DOHH2 (cell line): ENCODE data around the gene VASH1.

ENCODE experiments used
- H3F3A ChIP-seq: fragments of 200-600 bp; sonication (generic), shearing (Covaris generic); 2 replicates; pipeline ENCODE4 v1.6.0; 2016; ENCODE audit warnings: antibody characterized with exemption, mild to moderate bottlenecking; ENCODE audit not compliant: control insufficient read depth, insufficient read depth
- H3K27ac ChIP-seq: fragments of 200-600 bp; sonication (generic); 2 replicates; pipeline ENCODE4 v1.5.1; 2014; ENCODE audit warnings: low read depth, mild to moderate bottlenecking, low read length, moderate library complexity
- H3K27me3 ChIP-seq: fragments of 200-600 bp; sonication (generic); 2 replicates; pipeline ENCODE4 v1.6.1; 2014; ENCODE audit warnings: mild to moderate bottlenecking, low read length, mixed read lengths; ENCODE audit not compliant: control insufficient read depth
- H3K36me3 ChIP-seq: fragments of 200-600 bp; sonication (generic); 2 replicates; pipeline ENCODE4 v1.6.1; 2014; ENCODE audit warnings: mild to moderate bottlenecking, low read length, moderate library complexity, mixed read lengths; ENCODE audit not compliant: control insufficient read depth
- H3K4me1 ChIP-seq: fragments of 200-600 bp; sonication (generic); 2 replicates; pipeline ENCODE4 v1.6.1; 2014; ENCODE audit warnings: mild to moderate bottlenecking, low read length, mixed read lengths; ENCODE audit not compliant: control insufficient read depth
- H3K4me2 ChIP-seq: fragments of 200-600 bp; sonication (generic); 2 replicates; pipeline ENCODE4 v1.6.0; 2014; ENCODE audit warnings: mild to moderate bottlenecking, low read length, moderate library complexity
- H3K4me3 ChIP-seq: fragments of 200-600 bp; sonication (generic); 2 replicates; pipeline ENCODE4 v1.5.1; 2014; ENCODE audit warnings: mild to moderate bottlenecking, low read length, mixed read lengths
- H3K79me2 ChIP-seq: fragments of 200-600 bp; sonication (generic); 2 replicates; pipeline ENCODE4 v1.6.1; 2014; ENCODE audit warnings: mild to moderate bottlenecking, low read length, mixed read lengths; ENCODE audit not compliant: control insufficient read depth
- H3K9me2 ChIP-seq: fragments of 200-600 bp; sonication (generic); replicated peaks from 2 replicates; pipeline ENCODE4 v1.6.1; 2014; ENCODE audit warnings: mild to moderate bottlenecking, low read length, mixed read lengths; ENCODE audit not compliant: control insufficient read depth
- H3K9me3 ChIP-seq: fragments of 200-600 bp; sonication (generic); 2 replicates; pipeline ENCODE4 v1.6.1; 2014; ENCODE audit warnings: antibody characterized with exemption, low read length, mixed read lengths; ENCODE audit not compliant: control insufficient read depth, insufficient read depth
- H4K20me1 ChIP-seq: fragments of 200-600 bp; sonication (generic); 2 replicates; pipeline ENCODE4 v1.6.0; 2014; ENCODE audit warnings: low read depth, mild to moderate bottlenecking, antibody characterized with exemption, low read length, moderate library complexity; ENCODE audit not compliant: control insufficient read depth, insufficient read depth
- EZH2phosphoT487 ChIP-seq: fragments of 200-600 bp; sonication (generic); IDR thresholded peaks from 2 replicates; pipeline ENCODE4 v1.6.1; 2017; ENCODE audit warnings: borderline replicate concordance, mild to moderate bottlenecking, antibody characterized with exemption, low read length, moderate library complexity, mixed read lengths
- TF ChIP-seq, protein P1 (sequence below): fragments of 200-600 bp; sonication (generic); IDR thresholded peaks from one replicate; pipeline ENCODE4 v1.5.1; 2014; ENCODE audit warnings: antibody characterized with exemption, mild to moderate bottlenecking, low read depth, low read length; ENCODE audit not compliant: poor library complexity, severe bottlenecking

The VASH1 gene

DNA sequence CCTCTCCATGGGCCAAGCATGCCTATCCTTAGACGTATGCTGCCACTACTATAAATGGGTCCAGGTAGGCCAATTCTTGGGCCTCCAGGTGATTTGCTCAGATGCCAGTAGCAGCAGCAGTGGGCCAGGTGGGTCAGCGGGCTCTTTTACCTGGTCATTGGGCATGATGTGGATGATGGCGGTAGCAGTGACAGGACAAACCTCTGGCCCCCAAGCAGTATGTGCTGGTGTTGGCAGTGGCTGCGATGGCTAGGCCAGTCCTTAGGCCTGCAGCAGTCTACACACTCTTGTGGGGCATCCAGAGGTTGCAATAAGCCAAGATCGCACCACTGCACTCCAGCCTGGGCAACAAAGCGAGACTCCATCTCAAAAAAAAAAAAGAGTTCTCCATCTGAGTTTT is 19.1 kb upstream of the VASH1 start:
- Histone ChIP-seq H3K27ac (no peak overlapping the region), H3K27me3 (no peaks in the 10 kb centered on the region), H3K4me2 (no peak overlapping the region), H3K36me3 (no peaks in the 10 kb centered on the region), H3K9me3 (no peaks in the 10 kb centered on the region; the same call in 1 of the 2 replicates), H4K20me1 (no peaks in the 10 kb centered on the region), H3K4me3 (no peak overlapping the region), H3K9me2 (no peaks in the 10 kb centered on the region), H3K79me2 (no peaks in the 10 kb centered on the region), H3F3A (no peaks in the 10 kb centered on the region), H3K4me1 (no peaks in the 10 kb centered on the region)
- TF ChIP-seq, protein P1, sequence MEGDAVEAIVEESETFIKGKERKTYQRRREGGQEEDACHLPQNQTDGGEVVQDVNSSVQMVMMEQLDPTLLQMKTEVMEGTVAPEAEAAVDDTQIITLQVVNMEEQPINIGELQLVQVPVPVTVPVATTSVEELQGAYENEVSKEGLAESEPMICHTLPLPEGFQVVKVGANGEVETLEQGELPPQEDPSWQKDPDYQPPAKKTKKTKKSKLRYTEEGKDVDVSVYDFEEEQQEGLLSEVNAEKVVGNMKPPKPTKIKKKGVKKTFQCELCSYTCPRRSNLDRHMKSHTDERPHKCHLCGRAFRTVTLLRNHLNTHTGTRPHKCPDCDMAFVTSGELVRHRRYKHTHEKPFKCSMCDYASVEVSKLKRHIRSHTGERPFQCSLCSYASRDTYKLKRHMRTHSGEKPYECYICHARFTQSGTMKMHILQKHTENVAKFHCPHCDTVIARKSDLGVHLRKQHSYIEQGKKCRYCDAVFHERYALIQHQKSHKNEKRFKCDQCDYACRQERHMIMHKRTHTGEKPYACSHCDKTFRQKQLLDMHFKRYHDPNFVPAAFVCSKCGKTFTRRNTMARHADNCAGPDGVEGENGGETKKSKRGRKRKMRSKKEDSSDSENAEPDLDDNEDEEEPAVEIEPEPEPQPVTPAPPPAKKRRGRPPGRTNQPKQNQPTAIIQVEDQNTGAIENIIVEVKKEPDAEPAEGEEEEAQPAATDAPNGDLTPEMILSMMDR, result no peak
- TF ChIP-seq EZH2phosphoT487, result no peak

DNA sequence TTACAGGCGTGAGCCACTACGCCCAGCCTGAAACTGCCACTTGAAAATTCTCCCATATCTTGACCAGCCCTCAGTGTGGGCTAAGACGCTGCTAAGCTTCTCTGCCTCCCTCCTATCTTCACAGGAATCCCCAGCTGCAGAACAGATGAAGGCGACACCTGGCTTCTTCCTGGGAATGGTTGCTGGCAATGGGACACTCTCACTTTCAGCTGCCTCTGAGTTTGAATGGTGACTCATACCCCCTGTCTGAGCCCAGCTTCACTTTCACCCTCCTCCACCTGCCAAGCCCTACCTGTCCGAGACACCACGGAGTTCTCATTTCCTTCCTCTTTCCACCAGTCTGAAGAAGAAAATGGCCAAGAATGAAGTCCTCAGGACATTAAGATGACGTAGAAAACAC is 18.3 kb upstream of the VASH1 start:
- Histone ChIP-seq H3K27me3 (no peaks in the 10 kb centered on the region), H3K79me2 (no peaks in the 10 kb centered on the region), H3K9me2 (no peaks in the 10 kb centered on the region), H3K4me3 (no peak overlapping the region), H3K4me2 (no peak overlapping the region), H3F3A (no peaks in the 10 kb centered on the region), H3K27ac (no peak overlapping the region), H3K9me3 (no peaks in the 10 kb centered on the region; the same call in 1 of the 2 replicates), H3K36me3 (no peaks in the 10 kb centered on the region), H3K4me1 (no peaks in the 10 kb centered on the region), H4K20me1 (no peaks in the 10 kb centered on the region)
- TF ChIP-seq EZH2phosphoT487, result no peak
- TF ChIP-seq, protein P1, result no peak

DNA sequence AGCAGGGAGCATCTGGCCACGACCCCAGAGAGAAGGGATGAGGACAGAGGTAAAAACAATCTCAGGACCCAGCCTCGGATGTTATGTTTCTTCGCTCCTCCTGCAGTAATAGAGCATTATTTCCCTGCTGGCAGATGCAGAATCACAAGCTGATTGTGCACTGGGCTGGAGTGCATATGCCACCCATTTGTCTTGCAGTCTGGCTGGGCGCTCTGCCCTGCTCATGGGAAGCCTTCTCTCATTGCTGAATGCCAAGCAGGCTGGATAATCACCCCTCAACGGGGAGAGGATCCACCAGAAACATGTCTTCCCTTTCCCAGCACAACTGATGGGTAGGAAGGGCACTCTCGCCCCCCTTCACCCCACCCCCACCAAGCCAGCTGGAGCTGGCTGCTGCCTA is 8.5 kb upstream of the VASH1 start:
- TF ChIP-seq, protein P1, result no peak
- no peak for TF ChIP-seq EZH2phosphoT487
- H3K4me3 ChIP-seq, result no peak overlapping the region
- H4K20me1 ChIP-seq, result no peaks in the 10 kb centered on the region
- H3K9me2 ChIP-seq, result no peaks in the 10 kb centered on the region
- H3K4me2 ChIP-seq, result no peak overlapping the region
- no peaks in the 10 kb centered on the region for H3K79me2 ChIP-seq
- no peak overlapping the region for H3K27ac ChIP-seq
- H3F3A ChIP-seq, result no peaks in the 10 kb centered on the region
- H3K9me3 ChIP-seq, result no peaks in the 10 kb centered on the region
- H3K36me3 ChIP-seq, result no peaks in the 10 kb centered on the region
- no peaks in the 10 kb centered on the region for H3K4me1 ChIP-seq
- H3K27me3 ChIP-seq, result no peaks in the 10 kb centered on the region
